Breast epithelium (tissue), 3 donors: ENCODE measurements around the gene CYP2C8.

Source experiments
- POLR2A ChIP-seq: fragments of 450-650 bp; IDR thresholded peaks from one replicate; pipeline ENCODE4 v1.6.1; 2016; ENCODE audit warnings: antibody characterized with exemption, mild to moderate bottlenecking, moderate library complexity
- POLR2AphosphoS5 ChIP-seq, 3 donors: sonication (generic); formaldehyde crosslinking; IDR thresholded peaks; one replicate each; pipeline ENCODE4 v1.6.1; 2017; ENCODE audit warnings: antibody characterized with exemption in 3 of 3
- TF ChIP-seq, protein P1 (sequence below), 3 donors: fragments of 450-650 bp; IDR thresholded peaks; one replicate each; pipeline ENCODE4 v1.5.1; 2016 to 2017; ENCODE audit warnings: antibody characterized with exemption in 3 of 3, mild to moderate bottlenecking in 3 of 3, moderate library complexity in 3 of 3

GRCh38 chr10:95097805-95098204 lies 28.5 kb upstream of the CYP2C8 start:
- TF ChIP-seq POLR2AphosphoS5 (IDR thresholded peaks at IDR 0.05) (no peak), POLR2A (no peak)
- TF ChIP-seq, protein P1, sequence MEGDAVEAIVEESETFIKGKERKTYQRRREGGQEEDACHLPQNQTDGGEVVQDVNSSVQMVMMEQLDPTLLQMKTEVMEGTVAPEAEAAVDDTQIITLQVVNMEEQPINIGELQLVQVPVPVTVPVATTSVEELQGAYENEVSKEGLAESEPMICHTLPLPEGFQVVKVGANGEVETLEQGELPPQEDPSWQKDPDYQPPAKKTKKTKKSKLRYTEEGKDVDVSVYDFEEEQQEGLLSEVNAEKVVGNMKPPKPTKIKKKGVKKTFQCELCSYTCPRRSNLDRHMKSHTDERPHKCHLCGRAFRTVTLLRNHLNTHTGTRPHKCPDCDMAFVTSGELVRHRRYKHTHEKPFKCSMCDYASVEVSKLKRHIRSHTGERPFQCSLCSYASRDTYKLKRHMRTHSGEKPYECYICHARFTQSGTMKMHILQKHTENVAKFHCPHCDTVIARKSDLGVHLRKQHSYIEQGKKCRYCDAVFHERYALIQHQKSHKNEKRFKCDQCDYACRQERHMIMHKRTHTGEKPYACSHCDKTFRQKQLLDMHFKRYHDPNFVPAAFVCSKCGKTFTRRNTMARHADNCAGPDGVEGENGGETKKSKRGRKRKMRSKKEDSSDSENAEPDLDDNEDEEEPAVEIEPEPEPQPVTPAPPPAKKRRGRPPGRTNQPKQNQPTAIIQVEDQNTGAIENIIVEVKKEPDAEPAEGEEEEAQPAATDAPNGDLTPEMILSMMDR (IDR thresholded peaks at IDR 0.05), result no peak
